ENCODE results near the gene NUDT14.

NUDT14 gene

DNA sequence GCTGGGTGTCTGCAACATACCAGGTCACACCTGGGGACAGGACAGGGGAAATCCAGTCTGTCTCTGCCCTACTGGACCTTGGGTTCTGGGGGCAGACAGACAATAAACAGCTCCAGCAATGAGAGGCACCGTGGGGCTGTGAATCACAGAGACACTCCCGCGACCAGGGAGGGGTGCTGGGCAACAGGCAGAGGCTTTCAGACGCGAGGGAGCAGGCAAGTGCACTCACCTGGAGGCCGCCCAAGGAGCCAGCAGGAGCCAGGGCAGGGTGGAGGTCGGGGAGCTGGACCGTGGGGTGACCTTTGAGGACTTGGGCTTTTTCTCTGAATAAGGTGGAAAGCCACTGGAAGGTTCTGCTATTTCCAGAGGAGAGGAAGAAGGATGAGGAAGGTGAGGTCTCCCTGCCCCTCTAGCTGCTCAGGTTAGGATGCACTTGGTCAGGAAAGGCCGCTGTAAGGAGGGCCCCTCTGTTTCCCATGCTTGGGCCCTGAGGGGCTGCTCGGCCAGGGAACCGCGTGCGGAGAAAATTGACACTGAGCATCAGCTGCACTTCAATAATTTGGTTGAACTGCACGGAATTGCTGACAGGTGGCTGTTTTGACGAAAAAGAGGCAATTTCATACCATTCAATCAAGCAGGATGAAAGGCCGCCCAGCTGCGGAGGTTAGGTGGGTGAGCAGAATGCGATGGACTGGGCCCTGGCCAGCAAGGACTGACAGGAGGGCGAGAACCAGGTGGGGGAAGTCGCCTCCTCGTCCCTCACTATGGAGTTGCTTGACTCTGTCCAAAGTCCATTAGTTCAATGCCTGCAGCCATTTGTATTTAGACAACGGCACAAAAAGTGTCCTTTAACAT lies 54.8 kb downstream of the NUDT14 start:
- FAIRE-seq = no peak

- no peak for FAIRE-seq
These were observed 56.3 kb downstream of the NUDT14 start for GRCh38 chr14:105124823-105125222.

DNA sequence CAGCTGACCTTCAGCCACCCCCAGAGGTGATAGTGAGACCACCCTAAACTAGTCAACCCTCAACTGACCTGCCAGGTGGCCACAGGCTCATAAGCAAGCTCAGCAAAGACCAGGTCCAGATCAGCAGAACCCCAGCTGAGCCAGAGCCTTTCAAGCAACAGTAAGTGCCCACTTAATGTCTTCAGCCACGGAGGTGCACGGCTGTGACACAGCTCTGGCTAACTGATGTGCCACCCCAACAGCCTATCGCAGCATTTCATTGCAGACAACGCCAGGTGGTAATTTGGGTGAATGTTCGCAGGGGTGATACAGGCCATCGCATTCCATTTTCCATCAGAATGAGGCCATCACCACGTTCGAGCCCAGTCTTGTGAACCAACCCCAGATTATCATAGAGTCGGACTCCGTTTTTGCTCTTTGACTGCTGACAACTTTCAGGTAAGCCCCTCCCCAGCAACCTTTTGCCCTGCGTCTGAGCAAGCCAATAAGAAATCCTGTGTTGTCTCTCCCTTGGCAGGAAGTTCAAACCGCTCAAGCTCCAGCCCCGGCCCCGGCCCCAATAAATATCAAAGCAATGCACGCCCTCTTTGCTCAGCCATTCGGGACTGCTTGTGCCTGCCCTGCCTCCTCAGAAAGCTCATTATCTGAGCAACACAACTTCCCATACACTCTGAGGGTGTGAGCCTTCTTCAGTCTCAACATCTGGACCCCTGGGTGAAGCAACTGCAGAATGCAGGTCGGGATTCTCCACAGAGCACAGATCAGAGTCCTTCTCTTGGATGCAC lies 56.9 kb downstream of the NUDT14 start:
- FAIRE-seq = no peak

DNA sequence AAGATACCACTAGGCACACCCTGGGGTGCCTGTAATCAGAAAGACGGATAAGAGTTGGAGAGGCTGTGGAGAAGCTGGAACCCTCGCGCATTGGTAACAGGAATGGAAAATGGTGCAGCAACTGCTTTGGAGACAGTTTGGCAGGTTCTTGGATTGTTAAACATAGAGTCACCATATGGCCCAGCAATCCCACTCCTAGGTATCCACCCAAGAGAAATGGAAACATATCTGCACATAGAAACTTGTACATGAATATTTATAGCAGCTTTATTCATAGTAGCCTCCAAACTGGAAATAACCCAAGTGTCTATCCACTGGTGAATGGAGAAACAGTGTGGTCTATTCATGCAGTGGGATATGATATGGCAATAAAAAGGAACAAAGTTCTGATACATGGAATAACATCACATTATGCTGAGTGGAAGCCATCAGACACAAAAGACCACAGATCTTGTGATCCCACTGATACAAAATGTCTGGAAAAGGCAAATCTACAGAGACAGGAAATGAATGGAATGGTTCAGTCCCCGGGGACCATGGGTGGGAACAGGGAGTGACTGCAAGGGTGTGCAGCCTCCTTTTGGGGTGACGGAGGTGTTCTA lies 57.9 kb downstream of the NUDT14 start:
- no peak for FAIRE-seq
